K562 (cell line): ENCODE measurements around the gene HPX. TPM values are rescaled to one million over a fixed set of nuclear protein-coding genes. Genes with fewer than 3 reads are reported as not detected.

Source experiments
- ASH1L ChIP-seq: fragments of 450-650 bp; IDR thresholded peaks from 2 replicates; pipeline ENCODE4 v1.6.1; 2018; ENCODE audit warnings: borderline replicate concordance, mild to moderate bottlenecking, low read depth; ENCODE audit not compliant: partially characterized antibody
- CBFA2T2 ChIP-seq: fragments of 450-650 bp; conservative IDR thresholded peaks from 2 replicates; pipeline ENCODE4 v1.6.1; 2017; ENCODE audit warnings: mild to moderate bottlenecking
- FOS ChIP-seq: IDR thresholded peaks from 3 replicates; pipeline ENCODE4 v1.6.1; 2011; ENCODE audit not compliant: insufficient read length; ENCODE audit errors: extremely low read depth
- GMEB1 ChIP-seq: fragments of 250-450 bp; sonication (Bioruptor Pico); IDR thresholded peaks from 2 replicates; pipeline ENCODE4 v1.4.0; 2020; ENCODE audit warnings: mild to moderate bottlenecking
- HDAC3 ChIP-seq: fragments of 450-650 bp; IDR thresholded peaks from 2 replicates; pipeline ENCODE4 v1.6.1; 2018; ENCODE audit warnings: borderline replicate concordance, mild to moderate bottlenecking, moderate library complexity; ENCODE audit not compliant: partially characterized antibody
- HOMEZ ChIP-seq: fragments of 250-450 bp; sonication (Bioruptor Pico); IDR thresholded peaks from 2 replicates; pipeline ENCODE4 v1.4.0; 2020; ENCODE audit warnings: mild to moderate bottlenecking, moderate library complexity
- RBM15 ChIP-seq: fragments of 200-400 bp; formaldehyde crosslinking; IDR thresholded peaks from 2 replicates; pipeline ENCODE4 v1.6.1; 2018; ENCODE audit warnings: mild to moderate bottlenecking, low read length, moderate library complexity; ENCODE audit not compliant: insufficient read depth
- SUPT5H ChIP-seq: fragments of 450-650 bp; IDR thresholded peaks from 2 replicates; pipeline ENCODE4 v1.6.1; 2016
- polyA plus RNA-seq, 8 experiments: library from polyadenylated mRNA; depleted of rRNA in 4 of 8; stranded (reverse) in 5 of 8; unstranded in 3 of 8; fragments of >200 nt; fragmentation: Nextera tagmentation in 2 of 8; fragmentation: Illumina TruSeq in 1 of 8; extraction: Ambion mirVana in 2 of 8; extraction: Trizol in 1 of 8; gene quantifications; 2 replicates each; pipeline versions ENCODE4 v1.2.1 to v1.2.3, GENCODE V29; 2011 to 2014; ENCODE audit warnings: inconsistent platforms in 1 of 8, missing spikeins in 1 of 8
- total RNA-seq, 7 experiments: library from RNA; depleted of rRNA in 6 of 7; stranded (reverse); fragments of >200 nt in 6 of 7; fragmentation: Illumina TruSeq in 2 of 7; extraction: Trizol in 2 of 7; gene quantifications; 2 replicates each; pipeline versions ENCODE4 v1.2.1 to v1.2.3, GENCODE V29; 2011 to 2021; ENCODE audit warnings: low replicate concordance in 1 of 7
- TF ChIP-seq, protein P1 (sequence below): sonication (generic); formaldehyde crosslinking; IDR thresholded peaks from 2 replicates; pipeline ENCODE4 v1.8.0; 2023; ENCODE audit warnings: mild to moderate bottlenecking, missing genetic modification reagents

The HPX gene
- total and polyA plus RNA-seq, 9 of the 15 experiments (the other 6 are each of a cell fraction or from before 2014, with no cell fraction given): 0.12 to 1.2 (median 0.49) TPM; not detected in 1

DNA sequence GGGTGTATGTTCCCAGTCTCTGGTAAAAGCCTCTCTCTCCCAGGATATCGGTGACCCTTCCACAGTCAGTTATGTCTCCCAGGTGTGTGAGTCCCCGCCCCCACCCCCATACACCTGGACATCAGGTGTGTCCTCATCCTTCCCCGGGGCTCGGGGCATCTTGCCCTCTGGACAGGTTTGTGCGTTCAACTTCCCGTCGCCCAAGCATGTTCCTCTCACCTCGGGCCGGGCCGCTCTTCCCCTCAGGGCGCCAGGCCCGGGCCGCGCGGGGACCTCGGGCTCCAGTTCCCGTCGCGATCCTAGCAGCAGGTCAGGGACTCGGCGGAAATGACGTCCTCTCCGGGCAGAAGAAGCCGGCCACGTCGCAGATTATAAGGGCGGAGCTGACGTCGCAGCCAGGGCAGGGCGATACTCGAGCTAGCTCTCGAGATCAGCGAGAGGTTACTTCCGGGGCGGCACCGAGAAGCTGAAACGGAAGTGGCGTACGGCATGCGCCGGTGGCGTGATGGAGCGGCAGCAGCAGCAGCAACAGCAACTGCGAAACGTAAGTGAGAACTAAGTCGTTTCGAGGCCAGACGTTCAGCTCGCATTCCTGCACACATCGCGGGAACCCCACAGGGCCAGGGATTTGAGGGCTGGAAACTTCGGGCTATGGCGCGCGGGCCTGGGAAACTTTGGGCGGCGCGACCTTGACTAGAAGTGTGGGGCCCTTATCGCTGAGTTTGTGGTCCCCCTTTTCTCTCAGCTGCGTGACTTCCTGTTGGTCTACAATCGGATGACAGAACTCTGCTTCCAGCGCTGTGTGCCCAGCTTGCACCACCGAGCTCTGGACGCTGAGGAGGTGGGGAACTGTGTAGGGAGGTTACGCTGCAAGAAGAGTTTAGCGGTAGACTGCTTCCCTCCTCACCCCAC is 40.5 kb upstream of the HPX start, which contains the start of the genes ARFIP2 and TIMM10B (continued):
- TF ChIP-seq, protein P1, sequence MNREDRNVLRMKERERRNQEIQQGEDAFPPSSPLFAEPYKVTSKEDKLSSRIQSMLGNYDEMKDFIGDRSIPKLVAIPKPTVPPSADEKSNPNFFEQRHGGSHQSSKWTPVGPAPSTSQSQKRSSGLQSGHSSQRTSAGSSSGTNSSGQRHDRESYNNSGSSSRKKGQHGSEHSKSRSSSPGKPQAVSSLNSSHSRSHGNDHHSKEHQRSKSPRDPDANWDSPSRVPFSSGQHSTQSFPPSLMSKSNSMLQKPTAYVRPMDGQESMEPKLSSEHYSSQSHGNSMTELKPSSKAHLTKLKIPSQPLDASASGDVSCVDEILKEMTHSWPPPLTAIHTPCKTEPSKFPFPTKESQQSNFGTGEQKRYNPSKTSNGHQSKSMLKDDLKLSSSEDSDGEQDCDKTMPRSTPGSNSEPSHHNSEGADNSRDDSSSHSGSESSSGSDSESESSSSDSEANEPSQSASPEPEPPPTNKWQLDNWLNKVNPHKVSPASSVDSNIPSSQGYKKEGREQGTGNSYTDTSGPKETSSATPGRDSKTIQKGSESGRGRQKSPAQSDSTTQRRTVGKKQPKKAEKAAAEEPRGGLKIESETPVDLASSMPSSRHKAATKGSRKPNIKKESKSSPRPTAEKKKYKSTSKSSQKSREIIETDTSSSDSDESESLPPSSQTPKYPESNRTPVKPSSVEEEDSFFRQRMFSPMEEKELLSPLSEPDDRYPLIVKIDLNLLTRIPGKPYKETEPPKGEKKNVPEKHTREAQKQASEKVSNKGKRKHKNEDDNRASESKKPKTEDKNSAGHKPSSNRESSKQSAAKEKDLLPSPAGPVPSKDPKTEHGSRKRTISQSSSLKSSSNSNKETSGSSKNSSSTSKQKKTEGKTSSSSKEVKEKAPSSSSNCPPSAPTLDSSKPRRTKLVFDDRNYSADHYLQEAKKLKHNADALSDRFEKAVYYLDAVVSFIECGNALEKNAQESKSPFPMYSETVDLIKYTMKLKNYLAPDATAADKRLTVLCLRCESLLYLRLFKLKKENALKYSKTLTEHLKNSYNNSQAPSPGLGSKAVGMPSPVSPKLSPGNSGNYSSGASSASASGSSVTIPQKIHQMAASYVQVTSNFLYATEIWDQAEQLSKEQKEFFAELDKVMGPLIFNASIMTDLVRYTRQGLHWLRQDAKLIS (CRISPR knock-in tag): no peak
- TF ChIP-seq RBM15 (no peak), SUPT5H (peak; percentile 95), HOMEZ (CRISPR knock-in tag) (no peak), FOS (no peak), HDAC3 (peak; percentile 59), CBFA2T2 (no peak), GMEB1 (CRISPR knock-in tag) (peak; percentile 50), ASH1L (no peak)
